ENCODE results near the gene FOXP1. TPM values are rescaled to one million over a fixed set of nuclear protein-coding genes. Genes with fewer than 3 reads are reported as not detected.

FOXP1 gene
- total and polyA plus RNA-seq, 2 of the 8 experiments (the other 6 are each of a cell fraction or from before 2014, with no cell fraction given), result 13.9 to 25.4 TPM

DNA sequence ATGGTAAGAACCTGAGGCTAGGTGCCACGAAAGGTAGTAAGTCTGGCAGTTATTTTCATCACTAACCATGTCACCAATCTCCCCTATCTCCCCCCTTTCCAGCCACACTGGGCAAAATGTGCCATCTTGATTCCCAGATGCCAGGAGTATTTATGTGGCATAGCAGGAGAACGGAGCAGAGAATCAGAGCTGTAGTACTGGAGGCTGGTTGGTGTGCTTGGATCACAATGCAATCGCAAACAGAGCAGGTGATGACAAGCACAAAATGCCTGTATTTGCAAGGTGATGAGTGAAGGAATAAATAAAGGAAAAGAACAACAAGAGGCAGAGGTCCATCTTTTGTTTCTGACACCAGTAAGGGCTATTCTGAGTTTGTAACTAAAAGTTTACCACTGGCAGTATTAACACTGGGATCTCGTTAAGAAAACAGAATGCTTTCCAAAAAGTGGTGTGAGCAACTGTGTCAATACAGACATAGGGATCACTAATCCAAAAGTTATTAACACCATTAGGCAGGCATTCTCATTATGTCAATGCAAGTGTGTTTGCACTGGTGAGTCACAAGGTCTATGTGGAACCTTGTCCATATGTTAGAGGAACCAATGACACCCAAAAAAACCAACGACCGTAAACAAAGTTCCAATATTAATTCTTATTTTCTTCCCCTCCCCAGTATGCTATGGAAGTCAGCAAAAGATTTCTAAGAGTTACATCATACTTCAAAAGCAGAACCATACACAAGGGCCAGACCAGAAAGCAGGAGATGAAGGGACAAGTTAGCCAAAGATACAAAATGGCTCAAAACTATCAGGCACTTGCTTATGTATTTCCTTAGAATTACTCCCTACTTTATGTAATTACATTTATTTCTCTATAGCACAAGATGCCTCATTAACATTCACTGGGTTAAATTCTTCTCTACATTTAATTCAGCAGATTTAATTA, 556.6 kb downstream of the FOXP1 start (continued):
- TF ChIP-seq SP4 (IDR thresholded peaks at IDR 0.05; ENCODE audit: low read length) (no peak), ZNF274 (IDR thresholded peaks at IDR 0.05; ENCODE audit: borderline replicate concordance, extremely low read depth, low read length) (no peak), CHD1 (IDR thresholded peaks at IDR 0.05; ENCODE audit: low read depth, low read length) (no peak), GABPA (IDR thresholded peaks at IDR 0.05; ENCODE audit: borderline replicate concordance, insufficient read depth, low read length) (no peak), EGR1 (IDR thresholded peaks at IDR 0.05; ENCODE audit: borderline replicate concordance, low read depth, low read length) (no peak), TCF12 (IDR thresholded peaks at IDR 0.05; ENCODE audit: low read depth, low read length) (no peak), ASH2L (IDR thresholded peaks at IDR 0.05; ENCODE audit: low read length) (no peak)
- TF ChIP-seq, protein P1, sequence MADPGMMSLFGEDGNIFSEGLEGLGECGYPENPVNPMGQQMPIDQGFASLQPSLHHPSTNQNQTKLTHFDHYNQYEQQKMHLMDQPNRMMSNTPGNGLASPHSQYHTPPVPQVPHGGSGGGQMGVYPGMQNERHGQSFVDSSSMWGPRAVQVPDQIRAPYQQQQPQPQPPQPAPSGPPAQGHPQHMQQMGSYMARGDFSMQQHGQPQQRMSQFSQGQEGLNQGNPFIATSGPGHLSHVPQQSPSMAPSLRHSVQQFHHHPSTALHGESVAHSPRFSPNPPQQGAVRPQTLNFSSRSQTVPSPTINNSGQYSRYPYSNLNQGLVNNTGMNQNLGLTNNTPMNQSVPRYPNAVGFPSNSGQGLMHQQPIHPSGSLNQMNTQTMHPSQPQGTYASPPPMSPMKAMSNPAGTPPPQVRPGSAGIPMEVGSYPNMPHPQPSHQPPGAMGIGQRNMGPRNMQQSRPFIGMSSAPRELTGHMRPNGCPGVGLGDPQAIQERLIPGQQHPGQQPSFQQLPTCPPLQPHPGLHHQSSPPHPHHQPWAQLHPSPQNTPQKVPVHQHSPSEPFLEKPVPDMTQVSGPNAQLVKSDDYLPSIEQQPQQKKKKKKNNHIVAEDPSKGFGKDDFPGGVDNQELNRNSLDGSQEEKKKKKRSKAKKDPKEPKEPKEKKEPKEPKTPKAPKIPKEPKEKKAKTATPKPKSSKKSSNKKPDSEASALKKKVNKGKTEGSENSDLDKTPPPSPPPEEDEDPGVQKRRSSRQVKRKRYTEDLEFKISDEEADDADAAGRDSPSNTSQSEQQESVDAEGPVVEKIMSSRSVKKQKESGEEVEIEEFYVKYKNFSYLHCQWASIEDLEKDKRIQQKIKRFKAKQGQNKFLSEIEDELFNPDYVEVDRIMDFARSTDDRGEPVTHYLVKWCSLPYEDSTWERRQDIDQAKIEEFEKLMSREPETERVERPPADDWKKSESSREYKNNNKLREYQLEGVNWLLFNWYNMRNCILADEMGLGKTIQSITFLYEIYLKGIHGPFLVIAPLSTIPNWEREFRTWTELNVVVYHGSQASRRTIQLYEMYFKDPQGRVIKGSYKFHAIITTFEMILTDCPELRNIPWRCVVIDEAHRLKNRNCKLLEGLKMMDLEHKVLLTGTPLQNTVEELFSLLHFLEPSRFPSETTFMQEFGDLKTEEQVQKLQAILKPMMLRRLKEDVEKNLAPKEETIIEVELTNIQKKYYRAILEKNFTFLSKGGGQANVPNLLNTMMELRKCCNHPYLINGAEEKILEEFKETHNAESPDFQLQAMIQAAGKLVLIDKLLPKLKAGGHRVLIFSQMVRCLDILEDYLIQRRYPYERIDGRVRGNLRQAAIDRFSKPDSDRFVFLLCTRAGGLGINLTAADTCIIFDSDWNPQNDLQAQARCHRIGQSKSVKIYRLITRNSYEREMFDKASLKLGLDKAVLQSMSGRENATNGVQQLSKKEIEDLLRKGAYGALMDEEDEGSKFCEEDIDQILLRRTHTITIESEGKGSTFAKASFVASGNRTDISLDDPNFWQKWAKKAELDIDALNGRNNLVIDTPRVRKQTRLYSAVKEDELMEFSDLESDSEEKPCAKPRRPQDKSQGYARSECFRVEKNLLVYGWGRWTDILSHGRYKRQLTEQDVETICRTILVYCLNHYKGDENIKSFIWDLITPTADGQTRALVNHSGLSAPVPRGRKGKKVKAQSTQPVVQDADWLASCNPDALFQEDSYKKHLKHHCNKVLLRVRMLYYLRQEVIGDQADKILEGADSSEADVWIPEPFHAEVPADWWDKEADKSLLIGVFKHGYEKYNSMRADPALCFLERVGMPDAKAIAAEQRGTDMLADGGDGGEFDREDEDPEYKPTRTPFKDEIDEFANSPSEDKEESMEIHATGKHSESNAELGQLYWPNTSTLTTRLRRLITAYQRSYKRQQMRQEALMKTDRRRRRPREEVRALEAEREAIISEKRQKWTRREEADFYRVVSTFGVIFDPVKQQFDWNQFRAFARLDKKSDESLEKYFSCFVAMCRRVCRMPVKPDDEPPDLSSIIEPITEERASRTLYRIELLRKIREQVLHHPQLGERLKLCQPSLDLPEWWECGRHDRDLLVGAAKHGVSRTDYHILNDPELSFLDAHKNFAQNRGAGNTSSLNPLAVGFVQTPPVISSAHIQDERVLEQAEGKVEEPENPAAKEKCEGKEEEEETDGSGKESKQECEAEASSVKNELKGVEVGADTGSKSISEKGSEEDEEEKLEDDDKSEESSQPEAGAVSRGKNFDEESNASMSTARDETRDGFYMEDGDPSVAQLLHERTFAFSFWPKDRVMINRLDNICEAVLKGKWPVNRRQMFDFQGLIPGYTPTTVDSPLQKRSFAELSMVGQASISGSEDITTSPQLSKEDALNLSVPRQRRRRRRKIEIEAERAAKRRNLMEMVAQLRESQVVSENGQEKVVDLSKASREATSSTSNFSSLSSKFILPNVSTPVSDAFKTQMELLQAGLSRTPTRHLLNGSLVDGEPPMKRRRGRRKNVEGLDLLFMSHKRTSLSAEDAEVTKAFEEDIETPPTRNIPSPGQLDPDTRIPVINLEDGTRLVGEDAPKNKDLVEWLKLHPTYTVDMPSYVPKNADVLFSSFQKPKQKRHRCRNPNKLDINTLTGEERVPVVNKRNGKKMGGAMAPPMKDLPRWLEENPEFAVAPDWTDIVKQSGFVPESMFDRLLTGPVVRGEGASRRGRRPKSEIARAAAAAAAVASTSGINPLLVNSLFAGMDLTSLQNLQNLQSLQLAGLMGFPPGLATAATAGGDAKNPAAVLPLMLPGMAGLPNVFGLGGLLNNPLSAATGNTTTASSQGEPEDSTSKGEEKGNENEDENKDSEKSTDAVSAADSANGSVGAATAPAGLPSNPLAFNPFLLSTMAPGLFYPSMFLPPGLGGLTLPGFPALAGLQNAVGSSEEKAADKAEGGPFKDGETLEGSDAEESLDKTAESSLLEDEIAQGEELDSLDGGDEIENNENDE (IDR thresholded peaks at IDR 0.05; ENCODE audit: insufficient replicate concordance, low read length), result no peak
- TF ChIP-seq, protein P2, sequence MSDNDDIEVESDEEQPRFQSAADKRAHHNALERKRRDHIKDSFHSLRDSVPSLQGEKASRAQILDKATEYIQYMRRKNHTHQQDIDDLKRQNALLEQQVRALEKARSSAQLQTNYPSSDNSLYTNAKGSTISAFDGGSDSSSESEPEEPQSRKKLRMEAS (IDR thresholded peaks at IDR 0.05), result no peak

Data from H1 (cell line).